Fibroblast of pulmonary artery (primary cell): ENCODE measurements around the gene B3GALNT1.
A peak's percentile ranks its signal among the peaks of the same experiment; 100 is the strongest.

Experiments used
- DNase-seq: peaks from one replicate; pipeline ENCODE4 v3.0.0-alpha.2; 2010; ENCODE audit warnings: low read depth
- H3K4me3 ChIP-seq: replicated peaks from 2 replicates; pipeline ENCODE4 v1.5.1; 2011; ENCODE audit warnings: low read depth, mild to moderate bottlenecking, control low read depth, low read length, moderate library complexity
- CTCF ChIP-seq: IDR thresholded peaks from 2 replicates; pipeline ENCODE4 v1.5.1; 2011; ENCODE audit warnings: mild to moderate bottlenecking, control low read depth, low read length, inconsistent platforms; ENCODE audit errors: missing control alignments

B3GALNT1 gene

GRCh38 chr3:161082063-161082462 is 23.1 kb downstream of the B3GALNT1 start:
- DNase-seq, result peak; percentile 20
- no peak for TF ChIP-seq CTCF
- no peak overlapping the region for H3K4me3 ChIP-seq

- H3K4me3 ChIP-seq, result no peak overlapping the region
- TF ChIP-seq CTCF, result no peak
- DNase-seq, result peak; percentile 11
These were observed 23.5 kb downstream of the B3GALNT1 start for GRCh38 chr3:161081633-161082032.

DNA sequence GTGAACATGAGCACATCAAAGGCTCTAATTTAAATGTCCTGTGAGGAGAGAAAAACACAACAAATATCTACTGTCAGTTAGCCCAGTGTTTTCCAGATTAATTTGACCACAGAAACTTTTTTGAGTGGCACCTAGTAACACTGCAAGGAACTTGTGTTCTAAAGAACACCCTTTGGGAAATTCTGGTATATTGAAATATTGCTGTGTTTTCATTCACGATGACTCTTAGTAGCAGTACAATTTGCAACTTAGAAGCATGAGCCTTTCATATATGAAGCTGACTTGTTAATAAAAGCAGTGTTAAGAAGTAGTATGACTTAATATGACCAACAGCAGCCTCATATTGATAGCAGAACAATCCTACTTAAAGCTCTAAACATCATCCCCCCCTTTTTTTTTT is 32.0 kb downstream of the B3GALNT1 start:
- no peak for DNase-seq
- TF ChIP-seq CTCF, result no peak
- H3K4me3 ChIP-seq, result no peak overlapping the region

- DNase-seq, result no peak
- no peak overlapping the region for H3K4me3 ChIP-seq
- TF ChIP-seq CTCF, result no peak
These were observed 32.4 kb downstream of the B3GALNT1 start for GRCh38 chr3:161072751-161073150.

GRCh38 chr3:161072211-161072621 is 32.9 kb downstream of the B3GALNT1 start:
- no peak for TF ChIP-seq CTCF
- no peak overlapping the region for H3K4me3 ChIP-seq
- DNase-seq, result no peak

- TF ChIP-seq CTCF, result no peak
- DNase-seq, result no peak
- no peak overlapping the region for H3K4me3 ChIP-seq
These were observed 34.0 kb downstream of the B3GALNT1 start for GRCh38 chr3:161070980-161071663.

DNA sequence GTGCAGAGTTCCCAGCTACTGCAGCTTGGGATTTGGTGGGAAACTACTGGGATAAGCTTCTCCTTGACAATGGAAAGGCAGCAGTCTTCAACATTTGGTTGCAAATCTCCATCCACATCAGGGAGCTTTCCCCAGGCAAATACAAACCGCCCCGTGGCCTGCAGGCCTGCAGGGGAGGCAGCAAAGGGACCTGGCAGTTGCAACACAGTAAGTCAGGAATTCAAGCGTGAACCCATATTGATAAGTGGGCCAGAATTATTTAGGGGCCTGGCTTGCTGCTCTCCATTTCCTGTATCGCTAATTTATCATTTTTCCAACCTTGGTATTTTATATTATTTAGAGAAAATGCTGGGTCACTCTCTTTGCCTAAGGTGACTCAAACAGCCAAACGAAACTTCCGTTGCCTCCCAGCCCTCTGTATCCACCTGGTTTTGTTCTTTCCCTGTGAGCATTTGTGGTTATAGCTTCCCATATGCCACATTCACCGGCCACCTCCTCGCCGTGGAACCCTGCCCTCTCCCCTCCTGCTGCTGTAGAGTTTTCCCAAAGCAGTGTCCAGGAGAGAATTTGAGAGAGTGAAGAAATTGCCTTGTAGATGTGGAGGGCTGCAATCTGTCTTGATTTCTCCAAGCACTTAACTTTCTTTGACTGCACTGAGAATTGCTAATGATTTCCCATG is 34.8 kb downstream of the B3GALNT1 start:
- no peak for TF ChIP-seq CTCF
- DNase-seq, result no peak
- no peak overlapping the region for H3K4me3 ChIP-seq
